IPS-20b (cell line): ENCODE measurements around the gene NPPA.

Source experiments
- H3K27ac ChIP-seq: one replicate; pipeline ENCODE4 v1.5.1; 2013; ENCODE audit warnings: low read length
- H3K27me3 ChIP-seq: 2 replicates; pipeline ENCODE4 v1.6.1; 2013; ENCODE audit warnings: mild to moderate bottlenecking, low read length, inconsistent platforms; ENCODE audit not compliant: insufficient read depth
- H3K36me3 ChIP-seq: 2 replicates; pipeline ENCODE4 v1.6.1; 2013; ENCODE audit warnings: low read depth, mild to moderate bottlenecking, inconsistent platforms, low read length, moderate library complexity; ENCODE audit not compliant: insufficient read depth
- H3K4me1 ChIP-seq: 2 replicates; pipeline ENCODE4 v1.6.1; 2013; ENCODE audit warnings: mild to moderate bottlenecking, control low read depth, inconsistent platforms, low read length, moderate library complexity; ENCODE audit not compliant: insufficient read depth
- H3K4me3 ChIP-seq: 2 replicates; pipeline ENCODE4 v1.5.1; 2013; ENCODE audit warnings: mild to moderate bottlenecking, low read length, inconsistent platforms
- H3K9ac ChIP-seq: 2 replicates; pipeline ENCODE4 v1.6.1; 2013; ENCODE audit warnings: low read depth, mild to moderate bottlenecking, inconsistent platforms, low read length, moderate library complexity
- H3K9me3 ChIP-seq: 2 replicates; pipeline ENCODE4 v1.6.1; 2013; ENCODE audit warnings: mild to moderate bottlenecking, low read depth, low read length, inconsistent platforms; ENCODE audit not compliant: insufficient read depth

NPPA gene

GRCh38 chr1:11857164-11857851 lies 9.7 kb upstream of the NPPA start:
- Histone ChIP-seq H3K4me3 (no peak overlapping the region), H3K27me3 (peaks cover 63% of the 10 kb centered on the region), H3K4me1 (no peaks in the 10 kb centered on the region), H3K9me3 (no peaks in the 10 kb centered on the region), H3K9ac (no peak overlapping the region), H3K27ac (no peak overlapping the region), H3K36me3 (no peaks in the 10 kb centered on the region)

GRCh38 chr1:11856698-11857097 lies 9.1 kb upstream of the NPPA start:
- Histone ChIP-seq H3K27ac (no peak overlapping the region), H3K4me1 (no peaks in the 10 kb centered on the region), H3K4me3 (no peak overlapping the region), H3K9me3 (no peaks in the 10 kb centered on the region), H3K27me3 (peaks cover 57% of the 10 kb centered on the region), H3K9ac (no peak overlapping the region), H3K36me3 (no peaks in the 10 kb centered on the region)

- no peaks in the 10 kb centered on the region for H3K36me3 ChIP-seq
- no peaks in the 10 kb centered on the region for H3K4me1 ChIP-seq
- H3K4me3 ChIP-seq = no peak overlapping the region
- no peak overlapping the region for H3K27ac ChIP-seq
- H3K27me3 ChIP-seq = peaks cover 44% of the 10 kb centered on the region
- no peak overlapping the region for H3K9ac ChIP-seq
- H3K9me3 ChIP-seq = no peaks in the 10 kb centered on the region
Measured at GRCh38 chr1:11855430-11855829, 7.8 kb upstream of the NPPA start.

GRCh38 chr1:11854519-11854918 lies 6.9 kb upstream of the NPPA start:
- H3K9ac ChIP-seq = no peak overlapping the region
- H3K9me3 ChIP-seq = no peaks in the 10 kb centered on the region
- no peak overlapping the region for H3K27ac ChIP-seq
- H3K4me1 ChIP-seq = no peaks in the 10 kb centered on the region
- H3K4me3 ChIP-seq = no peak overlapping the region
- no peaks in the 10 kb centered on the region for H3K36me3 ChIP-seq
- H3K27me3 ChIP-seq = peaks cover 35% of the 10 kb centered on the region

GRCh38 chr1:11851180-11851579 lies 3.6 kb upstream of the NPPA start:
- H3K27me3 ChIP-seq = 0 out of 2 replicates have a peak, but pooled peaks cover 1% of the 10 kb centered on the region
- no peak overlapping the region for H3K9ac ChIP-seq
- no peak overlapping the region for H3K27ac ChIP-seq
- H3K36me3 ChIP-seq = no peaks in the 10 kb centered on the region
- no peaks in the 10 kb centered on the region for H3K9me3 ChIP-seq
- no peak overlapping the region for H3K4me3 ChIP-seq
- no peaks in the 10 kb centered on the region for H3K4me1 ChIP-seq

- Histone ChIP-seq H3K27ac (no peak overlapping the region), H3K27me3 (no peaks in the 10 kb centered on the region), H3K4me3 (no peak overlapping the region), H3K36me3 (peaks cover 6% of the 10 kb centered on the region; the same call in 1 of the 2 replicates), H3K9ac (no peak overlapping the region), H3K4me1 (no peaks in the 10 kb centered on the region), H3K9me3 (no peaks in the 10 kb centered on the region)
Measured at GRCh38 chr1:11850156-11850555, 2.6 kb upstream of the NPPA start.

- Histone ChIP-seq H3K27me3 (no peaks in the 10 kb centered on the region), H3K9me3 (no peaks in the 10 kb centered on the region), H3K4me1 (no peaks in the 10 kb centered on the region), H3K27ac (no peak overlapping the region), H3K36me3 (peaks cover 24% of the 10 kb centered on the region; the same call in 1 of the 2 replicates), H3K4me3 (no peak overlapping the region), H3K9ac (no peak overlapping the region)
Measured at GRCh38 chr1:11848373-11848700, 754 bp upstream of the NPPA start.

- H3K9ac ChIP-seq = no peak overlapping the region
- H3K4me3 ChIP-seq = no peak overlapping the region
- no peak overlapping the region for H3K27ac ChIP-seq
- no peaks in the 10 kb centered on the region for H3K9me3 ChIP-seq
- no peaks in the 10 kb centered on the region for H3K27me3 ChIP-seq
- H3K36me3 ChIP-seq = peaks cover 44% of the 10 kb centered on the region
- H3K4me1 ChIP-seq = no peaks in the 10 kb centered on the region
Measured at GRCh38 chr1:11845641-11846335, 1.8 kb downstream of the NPPA start.

- peaks cover 77% of the 10 kb centered on the region for H3K36me3 ChIP-seq
- no peak overlapping the region for H3K4me3 ChIP-seq
- no peak overlapping the region for H3K27ac ChIP-seq
- H3K4me1 ChIP-seq = no peaks in the 10 kb centered on the region
- no peaks in the 10 kb centered on the region for H3K27me3 ChIP-seq
- H3K9me3 ChIP-seq = no peaks in the 10 kb centered on the region
- H3K9ac ChIP-seq = no peak overlapping the region
Measured at GRCh38 chr1:11842154-11843041, 5.2 kb downstream of the NPPA start.

GRCh38 chr1:11841245-11842153 lies 6.1 kb downstream of the NPPA start:
- peaks cover 86% of the 10 kb centered on the region for H3K36me3 ChIP-seq

More at GRCh38 chr1:11841245-11842153, 6.1 kb downstream of the NPPA start:
- Histone ChIP-seq H3K9me3 (no peaks in the 10 kb centered on the region), H3K27ac (no peak overlapping the region), H3K27me3 (no peaks in the 10 kb centered on the region), H3K9ac (no peak overlapping the region), H3K4me1 (no peaks in the 10 kb centered on the region), H3K4me3 (no peak overlapping the region)
